HG03135 (cell line): ENCODE measurements around the gene LCMT2.
"Not testable (repeated sequence)": the region's sequence is repeated elsewhere in the genome, so short reads cannot be mapped to it uniquely, and the experiment has no call there.

Experiments
- ATAC-seq: cut with Tn5 transposase; IDR thresholded peaks from one replicate; pipeline ENCODE4 v1.9.1; 2021; ENCODE audit warnings: mild to moderate bottlenecking, moderate library complexity; ENCODE audit not compliant: unreplicated experiment

Gene LCMT2

DNA sequence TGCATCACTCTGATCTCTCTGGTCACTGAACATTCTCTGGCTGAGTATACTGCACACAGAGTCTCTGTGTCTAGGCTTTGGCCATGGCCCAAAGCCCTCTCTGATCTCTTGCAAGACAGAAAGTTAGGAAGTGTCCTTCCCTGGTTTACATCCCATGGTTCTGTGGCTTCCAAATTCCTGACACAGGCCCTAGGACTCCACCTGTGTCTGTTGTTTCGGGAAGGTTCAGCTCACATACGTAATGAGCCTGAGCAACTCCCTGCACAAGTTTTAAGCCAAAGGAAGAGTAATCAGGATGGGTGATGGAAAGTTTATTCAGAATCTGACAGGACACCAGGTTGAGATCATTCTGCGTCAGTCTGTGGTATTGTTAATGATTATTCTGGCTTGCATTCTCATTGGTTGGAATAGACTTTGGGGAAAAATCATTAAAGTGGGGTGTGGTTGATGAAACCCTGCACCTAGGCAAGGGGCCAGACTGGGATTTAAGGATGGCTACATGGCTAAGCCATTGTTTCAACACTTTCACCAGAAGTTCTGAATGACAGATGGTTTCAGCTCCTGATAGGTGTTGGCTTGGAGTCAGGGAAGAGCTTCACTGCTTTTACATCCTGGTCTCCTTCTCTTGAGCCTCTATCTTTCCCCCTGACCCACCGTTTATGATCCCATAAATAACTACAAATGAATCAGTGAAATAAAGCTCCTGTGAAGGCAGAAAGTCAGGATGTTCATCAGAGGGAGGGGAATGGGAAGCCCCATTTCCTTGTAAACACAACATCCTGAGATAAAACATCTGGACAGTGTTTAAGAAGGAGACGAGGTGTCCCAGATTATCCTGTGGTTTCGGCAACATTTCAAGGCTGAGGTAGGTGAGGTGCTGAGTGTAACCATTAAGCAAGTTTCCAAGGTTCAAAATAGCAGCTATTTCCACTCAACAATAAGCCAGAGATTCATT is 14.1 kb downstream of the LCMT2 start:
- ATAC-seq: no peak

- ATAC-seq: no peak
These were observed 16.2 kb downstream of the LCMT2 start for GRCh38 chr15:43314171-43314570.

DNA sequence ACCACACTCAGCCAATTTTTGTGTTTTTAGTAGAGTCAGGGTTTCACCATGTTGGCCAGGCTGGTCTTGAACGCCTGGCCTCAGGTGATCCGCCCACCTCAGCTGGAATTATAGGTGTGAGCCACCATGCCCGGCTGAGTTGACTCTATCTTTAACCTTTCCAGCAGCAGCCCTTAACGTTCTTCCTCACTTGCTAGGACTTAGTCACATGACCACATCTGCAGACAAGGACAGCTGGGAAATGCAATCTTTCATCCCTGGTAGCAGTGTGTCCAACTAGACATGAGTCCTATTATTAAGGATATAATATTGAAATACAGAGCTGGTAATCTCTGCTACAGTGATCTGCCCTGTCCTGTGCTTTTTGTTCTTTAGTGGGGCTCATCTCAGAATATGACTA is 18.0 kb downstream of the LCMT2 start:
- no peak for ATAC-seq

DNA sequence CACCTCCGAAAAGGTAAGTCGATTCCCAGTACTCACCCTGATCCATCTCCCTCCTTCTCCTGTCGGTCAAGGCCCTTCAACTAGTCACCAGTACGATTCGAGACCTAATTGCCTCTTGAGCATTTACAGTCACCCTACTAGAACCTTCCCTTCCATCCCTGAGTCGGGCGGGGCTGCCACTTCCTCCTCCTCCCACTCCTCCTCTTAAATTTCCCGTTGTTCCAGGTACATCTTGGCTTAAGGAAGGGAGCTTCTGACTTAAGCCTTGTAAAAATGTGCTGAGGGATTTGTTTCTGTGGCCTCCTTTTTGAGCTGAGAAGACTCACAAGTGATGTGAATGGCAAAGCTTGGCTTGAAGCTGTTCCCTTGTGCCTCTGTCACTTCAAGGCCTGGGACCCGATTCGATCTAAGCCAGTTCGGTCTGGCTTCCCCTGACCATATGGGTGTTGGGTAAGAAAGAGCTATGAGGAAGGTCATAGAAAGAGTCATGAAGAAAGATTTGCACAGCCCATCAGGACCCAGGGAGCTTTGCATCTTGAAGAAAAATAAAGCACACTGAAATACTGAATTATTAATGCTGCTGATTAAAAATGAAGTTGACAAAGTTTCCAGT is 28.1 kb downstream of the LCMT2 start, which contains the start of gene TGM7:
TGM7 (minus strand) TSS at position 51 of the 613 bp plus-strand sequence.
- ATAC-seq: no peak

DNA sequence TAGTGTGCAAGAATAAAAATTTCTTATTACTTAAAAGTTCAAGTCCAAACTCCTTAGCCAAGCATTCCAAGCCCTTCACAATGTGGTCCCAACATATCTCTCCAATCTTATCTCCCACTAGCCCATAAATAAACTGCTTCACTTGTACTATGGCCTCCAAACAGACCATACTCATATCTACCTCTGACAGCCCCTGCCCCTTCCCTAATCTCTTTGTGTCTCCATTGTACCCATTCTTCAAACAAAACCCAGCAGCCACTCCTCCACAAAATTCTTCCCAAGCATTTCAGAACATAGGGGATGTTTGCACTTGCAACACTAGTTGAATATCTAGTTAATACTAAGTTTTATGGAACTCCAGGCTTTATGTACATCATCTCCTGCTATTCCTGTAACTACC is 30.5 kb downstream of the LCMT2 start:
- ATAC-seq: no peak

DNA sequence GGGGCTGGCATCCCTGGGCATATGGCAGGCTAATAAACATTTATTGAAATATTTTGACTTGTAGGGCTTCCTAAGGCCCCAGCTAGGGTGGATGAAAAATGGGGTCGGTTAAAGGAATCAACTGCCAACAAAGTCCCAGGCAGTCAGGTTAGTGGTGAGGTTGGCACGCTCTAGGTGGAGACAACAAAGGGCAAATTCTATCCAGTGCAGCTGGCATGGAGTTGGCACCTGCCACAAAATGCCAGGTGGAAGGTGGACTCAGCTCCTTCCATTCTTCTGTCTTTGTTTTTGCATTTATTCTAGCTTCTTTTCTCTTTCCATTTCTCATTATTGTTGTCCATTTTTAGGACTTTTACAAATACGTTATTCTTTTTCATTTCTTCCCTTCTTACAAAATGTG is 31.0 kb downstream of the LCMT2 start:
- ATAC-seq: no peak

- no peak for ATAC-seq
These were observed 36.2 kb downstream of the LCMT2 start for GRCh38 chr15:43294091-43294706.

DNA sequence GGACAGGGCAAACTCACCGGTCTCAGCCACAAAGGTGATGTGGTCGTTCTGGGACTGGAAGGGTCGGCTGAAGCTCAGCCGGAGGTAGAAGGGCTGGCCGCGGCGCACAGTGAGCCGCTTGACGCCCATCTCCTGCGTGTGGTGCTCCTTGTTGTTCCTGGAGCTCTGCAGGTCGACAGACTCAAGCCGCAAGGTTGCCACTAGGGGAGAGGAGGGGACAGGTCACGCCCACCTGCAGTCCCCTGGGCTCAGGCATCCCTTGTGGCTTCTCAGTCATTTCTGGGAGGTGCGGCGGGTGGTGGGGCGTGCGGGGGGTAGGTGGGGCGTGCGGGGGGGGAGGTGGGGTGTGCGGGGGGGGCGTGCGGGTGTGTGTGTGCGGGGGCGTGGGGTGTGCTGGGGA is 36.9 kb downstream of the LCMT2 start:
- no peak for ATAC-seq

DNA sequence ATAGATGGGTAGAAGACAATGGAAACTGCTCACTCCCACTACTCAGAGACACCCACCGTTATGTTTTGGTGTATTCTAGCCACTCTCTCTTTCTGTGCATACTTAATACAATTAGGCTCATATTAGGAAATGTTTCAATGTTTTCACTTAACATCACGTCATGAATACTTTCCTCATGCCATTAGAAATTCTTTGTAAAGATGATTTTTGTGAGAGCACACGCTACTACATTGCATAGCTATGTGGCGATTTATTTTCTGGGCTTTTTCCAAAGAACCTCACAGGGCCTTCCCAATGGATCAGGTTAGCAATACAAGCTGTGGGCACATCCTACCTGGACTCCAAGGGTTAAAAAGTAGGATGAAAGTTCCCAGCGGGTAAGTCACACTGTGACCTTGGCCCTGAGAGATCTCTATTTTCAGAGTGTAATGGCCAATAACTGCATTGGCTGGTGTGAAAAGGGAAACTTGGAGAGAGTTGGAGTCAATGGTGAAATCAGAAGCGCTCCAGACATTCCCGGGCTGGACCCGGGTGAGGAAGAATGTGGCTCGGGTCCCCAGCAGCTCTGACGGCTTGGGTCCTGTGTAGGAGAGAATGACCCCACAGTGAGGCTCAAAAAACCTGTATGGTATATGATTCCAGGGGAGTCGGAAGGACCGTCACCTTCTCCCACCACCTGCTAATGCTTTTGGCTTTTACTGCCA is 37.8 kb downstream of the LCMT2 start:
- no peak for ATAC-seq

GRCh38 chr15:43289656-43290055 is 40.7 kb downstream of the LCMT2 start:
- ATAC-seq: not testable (repeated sequence)

GRCh38 chr15:43287254-43287653 is 43.1 kb downstream of the LCMT2 start:
- no peak for ATAC-seq

- no peak for ATAC-seq
These were observed 44.3 kb downstream of the LCMT2 start for GRCh38 chr15:43286074-43286473.

GRCh38 chr15:43285609-43286037 is 44.8 kb downstream of the LCMT2 start:
- ATAC-seq: no peak

DNA sequence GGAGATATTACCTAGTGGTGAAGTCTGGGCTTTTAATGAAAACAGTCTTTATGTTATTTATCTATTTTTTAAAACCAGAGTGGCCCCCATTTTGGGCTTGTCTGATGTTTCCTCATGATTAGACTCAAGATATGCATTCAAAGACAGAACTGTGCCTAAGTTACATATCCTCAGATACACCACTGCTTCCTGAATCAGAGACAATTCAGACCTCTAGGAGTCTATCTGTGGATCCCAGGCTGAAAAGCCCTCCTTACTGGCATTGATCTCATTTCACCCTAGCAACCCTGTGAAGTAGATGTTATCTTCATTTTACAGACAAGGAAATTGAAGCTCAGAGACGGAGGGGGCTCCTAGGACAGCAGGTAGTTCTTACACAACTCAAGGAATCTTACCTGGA is 46.8 kb downstream of the LCMT2 start:
- ATAC-seq: no peak

GRCh38 chr15:43281926-43282602 is 48.3 kb downstream of the LCMT2 start:
- no peak for ATAC-seq

GRCh38 chr15:43280996-43281395 is 49.4 kb downstream of the LCMT2 start:
- ATAC-seq: no peak

DNA sequence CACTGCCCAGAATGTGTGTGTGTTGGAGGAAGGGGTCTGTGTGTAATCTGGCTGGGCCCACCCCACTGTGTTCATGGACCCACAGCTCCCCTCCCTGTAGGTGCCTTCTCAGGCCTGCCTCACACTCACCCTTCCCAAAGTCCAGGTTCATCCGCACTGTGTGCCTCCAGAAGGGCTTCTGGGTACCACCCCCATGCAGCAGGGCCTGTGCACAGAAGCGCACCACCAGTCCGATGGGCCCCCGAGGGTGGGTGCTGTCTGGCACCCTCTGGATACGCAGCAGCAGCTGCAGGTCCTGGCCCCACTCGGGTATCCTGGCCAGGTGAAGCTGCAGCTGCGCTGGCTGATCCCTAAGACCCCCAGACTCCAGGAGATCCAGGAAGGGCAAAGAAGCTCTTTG is 50.9 kb downstream of the LCMT2 start:
- no peak for ATAC-seq

DNA sequence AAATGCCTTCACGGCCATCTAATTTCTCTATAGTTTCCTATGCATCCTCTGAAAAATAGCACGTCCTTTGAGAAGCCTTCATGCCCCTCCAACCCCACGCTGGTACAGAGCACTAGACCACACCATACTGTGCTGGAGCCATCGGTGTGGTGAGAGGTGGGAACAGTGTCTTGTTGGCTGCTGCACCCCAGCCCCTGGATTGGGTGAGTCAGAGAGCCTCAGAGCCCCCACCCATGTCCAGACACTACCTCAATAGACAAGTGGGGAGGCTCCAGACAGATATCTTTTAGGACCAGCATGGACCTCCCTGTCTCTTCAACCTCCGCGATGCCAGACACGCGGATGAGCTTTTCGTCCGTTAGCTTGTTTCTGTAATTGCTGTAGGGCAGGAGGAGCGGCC is 51.5 kb downstream of the LCMT2 start:
- ATAC-seq: no peak

GRCh38 chr15:43277901-43278300 is 52.5 kb downstream of the LCMT2 start:
- no peak for ATAC-seq

- ATAC-seq: no peak
These were observed 53.0 kb downstream of the LCMT2 start for GRCh38 chr15:43277231-43277823.
